ENCODE results near the gene MYLK.

MYLK gene

GRCh38 chr3:123642182-123642956, 241.8 kb downstream of the MYLK start:
- peak; percentile 38 for DNase-seq (ENCODE audit: low read depth)

- no peak for DNase-seq (ENCODE audit: low read depth)
These were observed 242.6 kb downstream of the MYLK start for GRCh38 chr3:123641505-123641904.

GRCh38 chr3:123640740-123641462, 243.2 kb downstream of the MYLK start:
- no peak for DNase-seq (ENCODE audit: low read depth)

- no peak for DNase-seq (ENCODE audit: low read depth)
These were observed 243.8 kb downstream of the MYLK start for GRCh38 chr3:123640311-123640710.

- DNase-seq (ENCODE audit: low read depth), result no peak
These were observed 245.0 kb downstream of the MYLK start for GRCh38 chr3:123638936-123639689.

GRCh38 chr3:123637841-123638240, 246.3 kb downstream of the MYLK start:
- DNase-seq (ENCODE audit: low read depth), result no peak

GRCh38 chr3:123637131-123637530, 247.0 kb downstream of the MYLK start:
- no peak for DNase-seq (ENCODE audit: low read depth)

- no peak for DNase-seq (ENCODE audit: low read depth)
These were observed 247.7 kb downstream of the MYLK start for GRCh38 chr3:123636431-123636841.

- no peak for DNase-seq (ENCODE audit: low read depth)
These were observed 248.4 kb downstream of the MYLK start for GRCh38 chr3:123635717-123636116.

GRCh38 chr3:123635217-123635616, 248.9 kb downstream of the MYLK start:
- DNase-seq (ENCODE audit: low read depth), result no peak

- DNase-seq (ENCODE audit: low read depth), result no peak
These were observed 249.7 kb downstream of the MYLK start for GRCh38 chr3:123634149-123635051.

GRCh38 chr3:123633530-123633929, 250.6 kb downstream of the MYLK start:
- DNase-seq (ENCODE audit: low read depth), result no peak

- no peak for DNase-seq (ENCODE audit: low read depth)
These were observed 251.9 kb downstream of the MYLK start for GRCh38 chr3:123632161-123632655.

GRCh38 chr3:123629747-123630047, 254.4 kb downstream of the MYLK start:
- DNase-seq (ENCODE audit: low read depth), result no peak

- DNase-seq (ENCODE audit: low read depth), result no peak
These were observed 255.0 kb downstream of the MYLK start for GRCh38 chr3:123628996-123629746.

- DNase-seq (ENCODE audit: low read depth), result no peak
These were observed 256.2 kb downstream of the MYLK start for GRCh38 chr3:123627673-123628670.

GRCh38 chr3:123626881-123627280, 257.3 kb downstream of the MYLK start:
- no peak for DNase-seq (ENCODE audit: low read depth)

- DNase-seq (ENCODE audit: low read depth), result no peak
These were observed 259.8 kb downstream of the MYLK start for GRCh38 chr3:123624302-123624701.

GRCh38 chr3:123623346-123623880, 260.7 kb downstream of the MYLK start:
- no peak for DNase-seq (ENCODE audit: low read depth)

Data from stimulated activated CD8-positive, alpha-beta memory T cell treated with anti-CD3 and anti-CD28 coated beads, Interleukin-7, amount 100 ng/mL, for 24 hours (primary cell).